Transverse colon (tissue), 4 donors: Measurements from ENCODE around the gene NT5E. TPM values are rescaled to one million over a fixed set of nuclear protein-coding genes. Genes with fewer than 3 reads are reported as not detected.

Experiments
- DNase-seq: peaks from one replicate; pipeline ENCODE4 v3.0.0-alpha.2; 2019
- H3K27ac ChIP-seq, 4 donors: fragments of 200-600 bp; sonication (generic); 2 replicates each; pipeline ENCODE4 v1.5.1; 2016 to 2018; ENCODE audit warnings: inconsistent platforms in 4 of 4
- H3K27me3 ChIP-seq: fragments of 200-600 bp; sonication (generic); 2 replicates; pipeline ENCODE4 v1.5.1; 2017; ENCODE audit warnings: inconsistent platforms
- H3K36me3 ChIP-seq, 4 donors: fragments of 200-600 bp; sonication (generic); 2 replicates each; pipeline ENCODE4 v1.5.1; 2017 to 2019; ENCODE audit warnings: inconsistent platforms in 4 of 4
- H3K4me1 ChIP-seq, 4 donors: fragments of 200-600 bp; sonication (generic); 2 replicates each; pipeline ENCODE4 v1.5.1; 2017 to 2020; ENCODE audit warnings: inconsistent platforms in 4 of 4
- H3K4me3 ChIP-seq, 4 donors: fragments of 200-600 bp; sonication (generic); 1 replicate in 1 of 4; 2 replicates in 3 of 4; pipeline versions ENCODE4 v1.5.1 to v1.6.1; 2017 to 2019; ENCODE audit warnings: inconsistent platforms in 4 of 4
- H3K9me3 ChIP-seq, 2 donors: fragments of 200-600 bp; sonication (generic); 2 replicates each; pipeline ENCODE4 v1.5.1; 2017 to 2019; ENCODE audit warnings: inconsistent platforms in 2 of 2
- CTCF ChIP-seq, 5 experiments: fragments of 200-600 bp in 3 of 5; fragments of 450-650 bp in 2 of 5; sonication (generic) in 3 of 5; IDR thresholded peaks; 1 replicate in 2 of 5; 2 replicates in 3 of 5; pipeline ENCODE4 v1.5.1; 2016 to 2017; ENCODE audit warnings: antibody characterized with exemption in 5 of 5, inconsistent platforms in 3 of 5, mild to moderate bottlenecking in 2 of 5, moderate library complexity in 1 of 5
- EP300 ChIP-seq: sonication (generic); formaldehyde crosslinking; IDR thresholded peaks from one replicate; pipeline ENCODE4 v1.6.1; 2017; ENCODE audit warnings: antibody characterized with exemption, low read depth
- POLR2A ChIP-seq: fragments of 450-650 bp; IDR thresholded peaks from one replicate; pipeline ENCODE4 v1.6.1; 2016; ENCODE audit warnings: antibody characterized with exemption, mild to moderate bottlenecking, moderate library complexity
- POLR2AphosphoS5 ChIP-seq, 3 donors: sonication (generic); formaldehyde crosslinking; IDR thresholded peaks; one replicate each; pipeline ENCODE4 v1.6.1; 2016; ENCODE audit warnings: antibody characterized with exemption in 3 of 3
- WGBS, 2 donors: methylation state at CpG; one replicate each; pipeline ENCODE4 v1.1.5; 2018; ENCODE audit warnings: low coverage in 1 of 2; 5-methylcytosine and 5-hydroxymethylcytosine counted together
- in situ Hi-C, 4 donors: fragments of 200-750 bp; cut with MboI; loops; one replicate each; pipeline versions ENCODE4 v1.15.0 to v1.15.1; 2017; ENCODE audit warnings: low sequenced_read_pairs in 3 of 4, low pct_ligation_motif_present in 1 of 4, low pct_unique_long_range_greater_than_20kb in 1 of 4
- intact Hi-C: fragments of 100-400 bp; cut with DNase I; formaldehyde crosslinking; loops from one replicate; pipeline ENCODE4 v1.15.1; 2023; ENCODE audit warnings: low total_unique reads
- total RNA-seq, 4 donors: library from RNA; depleted of rRNA; stranded (reverse); fragments of >200 nt; gene quantifications; one replicate each; pipeline ENCODE4 v1.1.0, GENCODE V29; 2016

NT5E gene
- total RNA-seq, 4 donors from 2014 or later, result 10.5 to 71.8 (median 31.5) TPM

DNA sequence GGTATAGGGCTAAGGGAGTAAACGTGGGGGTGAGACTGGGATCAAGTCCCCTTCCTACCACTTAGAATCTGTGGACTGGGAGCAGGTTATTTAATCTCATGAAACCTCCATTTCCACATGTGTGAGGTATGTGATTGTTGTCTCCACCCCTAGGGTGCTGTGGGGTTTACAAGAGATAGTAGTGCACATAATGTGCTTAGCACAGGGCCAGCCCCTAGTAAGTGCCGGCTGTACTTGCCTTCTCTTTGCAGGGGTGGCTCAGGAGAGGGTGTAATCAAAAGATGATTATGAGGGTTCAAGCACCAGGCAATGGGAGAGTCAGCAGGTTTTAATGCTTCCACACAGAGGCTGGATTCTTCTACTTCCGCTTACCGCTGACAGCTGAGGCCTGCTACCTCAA, 6.9 kb downstream of the NT5E start:
- 89 to 93% methylated on average over 1 to 4 of the region's 4 CpGs for WGBS, 2 donors
- DNase-seq, result no peak
- no peaks in the 10 kb centered on the region for H3K36me3 ChIP-seq
- in situ Hi-C loops (no loop called here), intact Hi-C loops (no loop called here)
- TF ChIP-seq POLR2AphosphoS5 (IDR thresholded peaks at IDR 0.05) (no peak), CTCF (IDR thresholded peaks at IDR 0.05) (no peak), EP300 (no peak), POLR2A (no peak)
- no peak overlapping the region for H3K4me3 ChIP-seq
- H3K27me3 ChIP-seq, result no peaks in the 10 kb centered on the region
- no peak overlapping the region for H3K27ac ChIP-seq
- H3K9me3 ChIP-seq, result no peaks in the 10 kb centered on the region
- peaks cover 7 to 54% (median 27%) of the 10 kb centered on the region in 4 donors for H3K4me1 ChIP-seq

- Histone ChIP-seq H3K4me1 (peaks cover 6 to 45% (median 14%) of the 10 kb centered on the region in 4 donors), H3K27ac (peak overlapping the region; percentile 8 to 69 (median 52)), H3K4me3 (no peak overlapping the region), H3K27me3 (no peaks in the 10 kb centered on the region), H3K9me3 (no peaks in the 10 kb centered on the region), H3K36me3 (no peaks in the 10 kb centered on the region)
- in situ Hi-C loops, result no loop called here
- DNase-seq, result no peak
- WGBS, 2 donors, result 46 to 56% methylated on average over 1 to 2 of the region's 2 CpGs
- no peak for TF ChIP-seq POLR2A
- TF ChIP-seq EP300, result no peak
- TF ChIP-seq CTCF (IDR thresholded peaks at IDR 0.05), result no peak
- no peak for TF ChIP-seq POLR2AphosphoS5 (IDR thresholded peaks at IDR 0.05)
- intact Hi-C loops, result no loop called here
These were observed 8.3 kb downstream of the NT5E start for GRCh38 chr6:85458184-85458583.

GRCh38 chr6:85458782-85459181, 8.9 kb downstream of the NT5E start:
- H3K27ac ChIP-seq, result peak overlapping the region; percentile 8 to 69 (median 52)
- 73% methylated on average over 3 of the region's 3 CpGs; no CpG with 5 or more reads in 1 of the 2 donors for WGBS, 2 donors
- no peak for TF ChIP-seq POLR2AphosphoS5 (IDR thresholded peaks at IDR 0.05)
- no peak for TF ChIP-seq POLR2A
- no peak for TF ChIP-seq EP300
- TF ChIP-seq CTCF (IDR thresholded peaks at IDR 0.05), result no peak

GRCh38 chr6:85459224-85459901, 9.5 kb downstream of the NT5E start:
- WGBS, 2 donors, result 55 to 65% methylated on average over 4 of the region's 4 CpGs
- no peaks in the 10 kb centered on the region for H3K27me3 ChIP-seq
- no peak overlapping the region for H3K4me3 ChIP-seq
- no peaks in the 10 kb centered on the region for H3K9me3 ChIP-seq
- H3K36me3 ChIP-seq, result no peaks in the 10 kb centered on the region
- in situ Hi-C loops (no loop called here), intact Hi-C loops (no loop called here)
- H3K4me1 ChIP-seq, result peaks cover 6 to 41% (median 13%) of the 10 kb centered on the region in 4 donors
- DNase-seq, result no peak
- no peak for TF ChIP-seq EP300
- TF ChIP-seq POLR2AphosphoS5 (IDR thresholded peaks at IDR 0.05), result peak; percentile 22 to 56 (median 52)
- peak overlapping the region; percentile 8 to 69 (median 52) for H3K27ac ChIP-seq

More at GRCh38 chr6:85458782-85459181, 8.9 kb downstream of the NT5E start:
- in situ Hi-C loops (no loop called here), intact Hi-C loops (no loop called here)
- H3K4me1 ChIP-seq, result peaks cover 6 to 41% (median 10%) of the 10 kb centered on the region in 4 donors
- H3K36me3 ChIP-seq, result no peaks in the 10 kb centered on the region
- DNase-seq, result no peak
- H3K9me3 ChIP-seq, result no peaks in the 10 kb centered on the region
- no peaks in the 10 kb centered on the region for H3K27me3 ChIP-seq
- no peak overlapping the region for H3K4me3 ChIP-seq
